ENCODE measurements around the gene FUT2. TPM values are rescaled to one million over a fixed set of nuclear protein-coding genes. Genes with fewer than 3 reads are reported as not detected.

Gene FUT2
- polyA plus RNA-seq, 1 donor from 2014 or later, result not detected

- TF ChIP-seq MXI1 (conservative IDR thresholded peaks at IDR 0.05; ENCODE audit: poor library complexity, severe bottlenecking) (no peak), POLR2AphosphoS5 (IDR thresholded peaks at IDR 0.05) (no peak), TAF1 (IDR thresholded peaks at IDR 0.05; ENCODE audit: low read depth) (no peak)
- no peaks in the 10 kb centered on the region for H3K79me2 ChIP-seq (replicated peaks; ENCODE audit: insufficient read depth, low read length)
- no peaks in the 10 kb centered on the region for H3F3A ChIP-seq (ENCODE audit: insufficient read depth, low read length, poor library complexity, severe bottlenecking)
- H3K36me3 ChIP-seq (ENCODE audit: insufficient read depth, low read length), result no peaks in the 10 kb centered on the region
- H3K4me2 ChIP-seq (ENCODE audit: low read length), result no peak overlapping the region
- H3K9me3 ChIP-seq (ENCODE audit: low read length), result no peaks in the 10 kb centered on the region
- H3K9ac ChIP-seq (ENCODE audit: low read length), result no peak overlapping the region
- H3K27me3 ChIP-seq (ENCODE audit: insufficient read depth, low read depth, low read length), result no peaks in the 10 kb centered on the region
- H3K27ac ChIP-seq (ENCODE audit: low read length), result no peak overlapping the region
- H4K20me1 ChIP-seq (ENCODE audit: insufficient read depth), result no peaks in the 10 kb centered on the region
- H3K9me2 ChIP-seq (ENCODE audit: insufficient read depth, low read length), result no peaks in the 10 kb centered on the region
- no peak overlapping the region for H2AFZ ChIP-seq (ENCODE audit: low read depth, low read length)
- H3K4me3 ChIP-seq (ENCODE audit: low read length), result no peak overlapping the region
These were observed 26.5 kb downstream of the FUT2 start for GRCh38 chr19:48722196-48722708.

GRCh38 chr19:48724796-48725753, 29.3 kb downstream of the FUT2 start:
- TF ChIP-seq, protein P1, sequence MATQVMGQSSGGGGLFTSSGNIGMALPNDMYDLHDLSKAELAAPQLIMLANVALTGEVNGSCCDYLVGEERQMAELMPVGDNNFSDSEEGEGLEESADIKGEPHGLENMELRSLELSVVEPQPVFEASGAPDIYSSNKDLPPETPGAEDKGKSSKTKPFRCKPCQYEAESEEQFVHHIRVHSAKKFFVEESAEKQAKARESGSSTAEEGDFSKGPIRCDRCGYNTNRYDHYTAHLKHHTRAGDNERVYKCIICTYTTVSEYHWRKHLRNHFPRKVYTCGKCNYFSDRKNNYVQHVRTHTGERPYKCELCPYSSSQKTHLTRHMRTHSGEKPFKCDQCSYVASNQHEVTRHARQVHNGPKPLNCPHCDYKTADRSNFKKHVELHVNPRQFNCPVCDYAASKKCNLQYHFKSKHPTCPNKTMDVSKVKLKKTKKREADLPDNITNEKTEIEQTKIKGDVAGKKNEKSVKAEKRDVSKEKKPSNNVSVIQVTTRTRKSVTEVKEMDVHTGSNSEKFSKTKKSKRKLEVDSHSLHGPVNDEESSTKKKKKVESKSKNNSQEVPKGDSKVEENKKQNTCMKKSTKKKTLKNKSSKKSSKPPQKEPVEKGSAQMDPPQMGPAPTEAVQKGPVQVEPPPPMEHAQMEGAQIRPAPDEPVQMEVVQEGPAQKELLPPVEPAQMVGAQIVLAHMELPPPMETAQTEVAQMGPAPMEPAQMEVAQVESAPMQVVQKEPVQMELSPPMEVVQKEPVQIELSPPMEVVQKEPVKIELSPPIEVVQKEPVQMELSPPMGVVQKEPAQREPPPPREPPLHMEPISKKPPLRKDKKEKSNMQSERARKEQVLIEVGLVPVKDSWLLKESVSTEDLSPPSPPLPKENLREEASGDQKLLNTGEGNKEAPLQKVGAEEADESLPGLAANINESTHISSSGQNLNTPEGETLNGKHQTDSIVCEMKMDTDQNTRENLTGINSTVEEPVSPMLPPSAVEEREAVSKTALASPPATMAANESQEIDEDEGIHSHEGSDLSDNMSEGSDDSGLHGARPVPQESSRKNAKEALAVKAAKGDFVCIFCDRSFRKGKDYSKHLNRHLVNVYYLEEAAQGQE (IDR thresholded peaks at IDR 0.05; ENCODE audit: borderline replicate concordance), result no peak
- TF ChIP-seq RAD21 (conservative IDR thresholded peaks at IDR 0.05) (no peak), POLR2AphosphoS5 (IDR thresholded peaks at IDR 0.05) (no peak), EP300 (conservative IDR thresholded peaks at IDR 0.05; ENCODE audit: poor library complexity, severe bottlenecking) (no peak), TAF1 (IDR thresholded peaks at IDR 0.05; ENCODE audit: low read depth) (no peak), MXI1 (conservative IDR thresholded peaks at IDR 0.05; ENCODE audit: poor library complexity, severe bottlenecking) (no peak), EZH2 (IDR thresholded peaks at IDR 0.05; ENCODE audit: borderline replicate concordance, insufficient read depth, low read length, poor library complexity, severe bottlenecking) (no peak), SMC3 (conservative IDR thresholded peaks at IDR 0.05; ENCODE audit: poor library complexity) (no peak)
- TF ChIP-seq, protein P2, sequence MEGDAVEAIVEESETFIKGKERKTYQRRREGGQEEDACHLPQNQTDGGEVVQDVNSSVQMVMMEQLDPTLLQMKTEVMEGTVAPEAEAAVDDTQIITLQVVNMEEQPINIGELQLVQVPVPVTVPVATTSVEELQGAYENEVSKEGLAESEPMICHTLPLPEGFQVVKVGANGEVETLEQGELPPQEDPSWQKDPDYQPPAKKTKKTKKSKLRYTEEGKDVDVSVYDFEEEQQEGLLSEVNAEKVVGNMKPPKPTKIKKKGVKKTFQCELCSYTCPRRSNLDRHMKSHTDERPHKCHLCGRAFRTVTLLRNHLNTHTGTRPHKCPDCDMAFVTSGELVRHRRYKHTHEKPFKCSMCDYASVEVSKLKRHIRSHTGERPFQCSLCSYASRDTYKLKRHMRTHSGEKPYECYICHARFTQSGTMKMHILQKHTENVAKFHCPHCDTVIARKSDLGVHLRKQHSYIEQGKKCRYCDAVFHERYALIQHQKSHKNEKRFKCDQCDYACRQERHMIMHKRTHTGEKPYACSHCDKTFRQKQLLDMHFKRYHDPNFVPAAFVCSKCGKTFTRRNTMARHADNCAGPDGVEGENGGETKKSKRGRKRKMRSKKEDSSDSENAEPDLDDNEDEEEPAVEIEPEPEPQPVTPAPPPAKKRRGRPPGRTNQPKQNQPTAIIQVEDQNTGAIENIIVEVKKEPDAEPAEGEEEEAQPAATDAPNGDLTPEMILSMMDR (IDR thresholded peaks at IDR 0.05; ENCODE audit: poor library complexity, severe bottlenecking), result no peak
- Histone ChIP-seq H3K9me3 (ENCODE audit: low read length) (no peaks in the 10 kb centered on the region), H3F3A (ENCODE audit: insufficient read depth, low read length, poor library complexity, severe bottlenecking) (no peaks in the 10 kb centered on the region), H4K20me1 (ENCODE audit: insufficient read depth) (no peaks in the 10 kb centered on the region), H3K9ac (ENCODE audit: low read length) (no peak overlapping the region), H3K79me2 (replicated peaks; ENCODE audit: insufficient read depth, low read length) (no peaks in the 10 kb centered on the region), H3K27me3 (ENCODE audit: insufficient read depth, low read depth, low read length) (no peaks in the 10 kb centered on the region), H3K4me3 (ENCODE audit: low read length) (no peak overlapping the region), H3K27ac (ENCODE audit: low read length) (no peak overlapping the region), H3K36me3 (ENCODE audit: insufficient read depth, low read length) (no peaks in the 10 kb centered on the region), H2AFZ (ENCODE audit: low read depth, low read length) (peak overlapping the region; percentile 9), H3K9me2 (ENCODE audit: insufficient read depth, low read length) (no peaks in the 10 kb centered on the region), H3K4me2 (ENCODE audit: low read length) (no peak overlapping the region)

All from neural cell (in vitro differentiated cells).